Body of pancreas (tissue), 4 donors: ENCODE measurements around the gene CLDN15.

Experiments
- CTCF ChIP-seq, 7 experiments: fragments of 450-650 bp in 4 of 7; fragments of 200-600 bp in 3 of 7; sonication (generic) in 3 of 7; IDR thresholded peaks; one replicate each; pipeline ENCODE4 v1.5.1; 2016 to 2019; ENCODE audit warnings: antibody characterized with exemption in 7 of 7
- POLR2A ChIP-seq, 3 donors: fragments of 450-650 bp; IDR thresholded peaks; one replicate each; pipeline ENCODE4 v1.6.1; 2016; ENCODE audit warnings: antibody characterized with exemption in 3 of 3, mild to moderate bottlenecking in 2 of 3

GRCh38 chr7:101250324-101250723, 12.7 kb upstream of the CLDN15 start:
- TF ChIP-seq CTCF (IDR thresholded peaks at IDR 0.05): no peak
- no peak for TF ChIP-seq POLR2A (IDR thresholded peaks at IDR 0.05)
